NCI-H1048 (cell line): ENCODE results near the gene KLHL13.

ENCODE experiments used
- DNase-seq: peaks from one replicate; lab custom pipeline; 2025; lab: John Stamatoyannopoulos, UW

Gene KLHL13

DNA sequence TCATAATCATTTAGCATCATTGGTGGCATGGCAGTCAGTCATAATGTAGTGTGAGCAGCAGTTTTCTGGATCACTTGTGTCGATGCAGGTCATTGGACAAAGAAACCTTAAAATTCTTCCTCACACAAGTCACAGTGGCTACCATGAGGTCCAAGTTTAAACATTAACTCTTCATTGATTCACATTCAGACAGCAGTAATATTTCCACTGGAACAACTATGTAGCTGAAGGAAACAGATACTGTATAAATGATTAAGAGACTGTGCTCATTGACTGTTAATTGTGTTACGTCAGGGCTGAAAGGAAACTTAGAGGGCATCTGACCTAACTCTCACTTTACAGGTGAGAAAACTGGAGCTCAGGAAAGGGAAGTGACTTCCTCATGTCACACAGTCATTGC lies 261.8 kb downstream of the KLHL13 start:
- no peak for DNase-seq

DNA sequence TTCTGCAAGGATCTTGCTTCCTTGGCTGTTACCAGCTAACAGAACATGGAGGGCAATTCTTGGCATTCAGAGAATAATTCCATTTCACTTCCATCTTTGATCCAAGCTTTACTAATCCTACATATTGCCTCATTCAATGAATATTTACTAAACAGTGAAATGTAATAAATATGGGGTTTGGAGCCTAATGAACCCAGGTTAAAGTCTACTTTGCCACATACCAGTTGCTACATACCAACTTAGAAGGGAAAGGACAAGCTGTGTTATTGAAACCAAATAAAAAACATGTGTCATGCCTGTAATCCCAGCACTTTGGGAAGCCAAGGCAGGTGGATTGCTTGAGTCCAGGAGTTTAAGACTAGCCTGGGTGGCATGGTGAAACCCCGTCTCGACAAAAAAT lies 265.6 kb downstream of the KLHL13 start:
- DNase-seq = no peak
